HEK293 (cell line): ENCODE data around the gene PRRT2.

ENCODE experiments used
- CTCF ChIP-seq: fragments of 450-650 bp; formaldehyde crosslinking; IDR thresholded peaks from 2 replicates; pipeline ENCODE4 v1.5.1; 2016; ENCODE audit warnings: missing biosample characterization, missing genetic modification characterization
- MYNN ChIP-seq: fragments of 450-650 bp; formaldehyde crosslinking; IDR thresholded peaks from 2 replicates; pipeline ENCODE4 v1.5.1; 2016; ENCODE audit warnings: missing biosample characterization, missing genetic modification characterization, borderline replicate concordance
- ZFP69B ChIP-seq: fragments of 450-650 bp; formaldehyde crosslinking; IDR thresholded peaks from 2 replicates; pipeline ENCODE4 v1.5.1; 2016; ENCODE audit warnings: missing biosample characterization, missing genetic modification characterization
- ZNF23 ChIP-seq: fragments of 450-650 bp; formaldehyde crosslinking; IDR thresholded peaks from 2 replicates; pipeline ENCODE4 v1.5.1; 2016; ENCODE audit warnings: missing biosample characterization, missing genetic modification characterization, borderline replicate concordance
- ZNF274 ChIP-seq, 2 experiments: fragments of 200-500 bp in 1 of 2; fragments of 450-650 bp in 1 of 2; sonication (Bioruptor generic) in 1 of 2; formaldehyde crosslinking in 1 of 2; IDR thresholded peaks; 2 replicates each; pipeline versions ENCODE4 v1.5.1 to v1.6.1; 2014 to 2016; ENCODE audit warnings: borderline replicate concordance in 1 of 2, inconsistent platforms in 1 of 2, low read length in 1 of 2, missing biosample characterization in 1 of 2, missing genetic modification characterization in 1 of 2
- ZNF350 ChIP-seq: fragments of 450-650 bp; formaldehyde crosslinking; IDR thresholded peaks from 2 replicates; pipeline ENCODE4 v1.5.0; 2017; ENCODE audit warnings: missing biosample characterization, mild to moderate bottlenecking, missing genetic modification characterization
- ZNF366 ChIP-seq: fragments of 450-650 bp; formaldehyde crosslinking; conservative IDR thresholded peaks from 2 replicates; pipeline ENCODE4 v1.5.1; 2016; ENCODE audit warnings: missing biosample characterization, missing genetic modification characterization
- ZNF510 ChIP-seq: fragments of 450-650 bp; formaldehyde crosslinking; IDR thresholded peaks from 2 replicates; pipeline ENCODE4 v1.5.1; 2018; ENCODE audit warnings: mild to moderate bottlenecking, missing genetic modification characterization, missing biosample characterization; ENCODE audit not compliant: insufficient replicate concordance

GRCh38 chr16:29820271-29820701 is 8.3 kb downstream of the PRRT2 start, which contains the start of gene MVP:
- TF ChIP-seq MYNN (no peak), ZNF274 (IDR thresholded peaks at IDR 0.05; ENCODE audit: low read length) (no peak), ZNF274 (tag by site-specific recombination; IDR thresholded peaks at IDR 0.05; ENCODE audit: borderline replicate concordance) (no peak), ZNF366 (no peak), CTCF (no peak), ZNF510 (no peak), ZNF23 (tag by site-specific recombination) (no peak), ZFP69B (tag by site-specific recombination) (no peak), ZNF350 (tag by site-specific recombination) (no peak)
